ENCODE measurements around the gene GARIN1A. TPM values are rescaled to one million over a fixed set of nuclear protein-coding genes. Genes with fewer than 3 reads are reported as not detected.

The GARIN1A gene
- total RNA-seq, 1 donor from 2014 or later = 1.8 TPM

- DNase-seq (ENCODE audit: missing footprints) (no peak), ATAC-seq (no peak)
- intact Hi-C loops (cut with DNase I) = no loop called here
Measured at GRCh38 chr7:128707752-128708151, 35.7 kb downstream of the GARIN1A start.

GRCh38 chr7:128708235-128708634, 36.1 kb downstream of the GARIN1A start:
- intact Hi-C loops (cut with DNase I) = no loop called here
- ATAC-seq (no peak), DNase-seq (ENCODE audit: missing footprints) (no peak)

- intact Hi-C loops (cut with DNase I) = no loop called here
- ATAC-seq = no peak
- no peak for DNase-seq (ENCODE audit: missing footprints)
Measured at GRCh38 chr7:128708824-128709223, 36.7 kb downstream of the GARIN1A start.

- ATAC-seq (no peak), DNase-seq (ENCODE audit: missing footprints) (no peak)
- intact Hi-C loops (cut with DNase I) = no loop called here
Measured at GRCh38 chr7:128710481-128710880, 38.4 kb downstream of the GARIN1A start.

GRCh38 chr7:128713794-128714193, 41.7 kb downstream of the GARIN1A start:
- ATAC-seq (no peak), DNase-seq (ENCODE audit: missing footprints) (no peak)
- intact Hi-C loops (cut with DNase I) = no loop called here

GRCh38 chr7:128714701-128715495, 42.8 kb downstream of the GARIN1A start:
- ATAC-seq = no peak
- intact Hi-C loops (cut with DNase I) = no loop called here

GRCh38 chr7:128718967-128719642, 47.0 kb downstream of the GARIN1A start:
- intact Hi-C loops (cut with DNase I) = no loop called here
- DNase-seq (ENCODE audit: missing footprints) = no peak
- no peak for ATAC-seq

More at GRCh38 chr7:128714701-128715495, 42.8 kb downstream of the GARIN1A start:
- no peak for DNase-seq (ENCODE audit: missing footprints)

GRCh38 chr7:128721376-128721775, 49.3 kb downstream of the GARIN1A start:
- DNase-seq (ENCODE audit: missing footprints) = no peak
- intact Hi-C loops (cut with DNase I) = no loop called here

More at GRCh38 chr7:128721376-128721775, 49.3 kb downstream of the GARIN1A start:
- ATAC-seq = no peak

Other genes with a start within 250 kb of the GARIN1A start
- 5.9 TPM for gene HILPDA, start 216.4 kb upstream of the GARIN1A start, total RNA-seq
- 17.1 TPM for gene METTL2B, start 195.5 kb upstream of the GARIN1A start, total RNA-seq
- 183 TPM for gene CALU, start 67.1 kb downstream of the GARIN1A start, total RNA-seq
- gene OPN1SW, start 103.5 kb downstream of the GARIN1A start, total RNA-seq = not detected
- 6.3 TPM for gene CCDC136, start 119.7 kb downstream of the GARIN1A start, total RNA-seq
- gene FLNC, start 158.1 kb downstream of the GARIN1A start, total RNA-seq = 905 TPM
- gene ATP6V1F, start 190.6 kb downstream of the GARIN1A start, total RNA-seq = 128 TPM
- gene KCP, start 238.4 kb downstream of the GARIN1A start, total RNA-seq = 0.11 TPM

Measured in Right ventricle myocardium inferior (tissue), 1 donor.